ENCODE data around the gene GGACT. TPM values are rescaled to one million over a fixed set of nuclear protein-coding genes. Genes with fewer than 3 reads are reported as not detected.

Gene GGACT
- total RNA-seq, 1 donor from 2014 or later, result 4.7 TPM

DNA sequence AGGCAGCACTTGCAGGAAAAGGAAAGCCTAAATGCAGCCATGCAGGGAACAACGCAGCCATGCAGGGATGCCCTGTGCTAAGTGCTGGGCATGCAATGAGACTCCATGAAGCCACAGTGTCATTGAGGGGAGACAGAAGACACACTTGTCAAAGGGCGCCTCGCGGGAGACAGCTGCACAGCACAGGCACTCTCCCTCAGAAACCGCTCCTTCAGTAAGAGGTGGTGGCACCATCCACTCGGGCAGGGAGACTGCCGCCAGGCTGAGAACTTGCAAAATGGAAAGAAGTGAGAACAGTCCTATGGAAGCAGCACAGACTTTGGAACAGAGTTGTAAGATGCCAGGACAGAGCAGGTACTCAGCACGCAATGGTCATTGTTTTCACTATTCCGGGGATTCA is 51.1 kb downstream of the GGACT start:
- H3K27ac ChIP-seq, result no peak overlapping the region
- TF ChIP-seq POLR2A (IDR thresholded peaks at IDR 0.05), result no peak
- TF ChIP-seq, protein P1, sequence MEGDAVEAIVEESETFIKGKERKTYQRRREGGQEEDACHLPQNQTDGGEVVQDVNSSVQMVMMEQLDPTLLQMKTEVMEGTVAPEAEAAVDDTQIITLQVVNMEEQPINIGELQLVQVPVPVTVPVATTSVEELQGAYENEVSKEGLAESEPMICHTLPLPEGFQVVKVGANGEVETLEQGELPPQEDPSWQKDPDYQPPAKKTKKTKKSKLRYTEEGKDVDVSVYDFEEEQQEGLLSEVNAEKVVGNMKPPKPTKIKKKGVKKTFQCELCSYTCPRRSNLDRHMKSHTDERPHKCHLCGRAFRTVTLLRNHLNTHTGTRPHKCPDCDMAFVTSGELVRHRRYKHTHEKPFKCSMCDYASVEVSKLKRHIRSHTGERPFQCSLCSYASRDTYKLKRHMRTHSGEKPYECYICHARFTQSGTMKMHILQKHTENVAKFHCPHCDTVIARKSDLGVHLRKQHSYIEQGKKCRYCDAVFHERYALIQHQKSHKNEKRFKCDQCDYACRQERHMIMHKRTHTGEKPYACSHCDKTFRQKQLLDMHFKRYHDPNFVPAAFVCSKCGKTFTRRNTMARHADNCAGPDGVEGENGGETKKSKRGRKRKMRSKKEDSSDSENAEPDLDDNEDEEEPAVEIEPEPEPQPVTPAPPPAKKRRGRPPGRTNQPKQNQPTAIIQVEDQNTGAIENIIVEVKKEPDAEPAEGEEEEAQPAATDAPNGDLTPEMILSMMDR (IDR thresholded peaks at IDR 0.05), result no peak
- no peak for TF ChIP-seq POLR2AphosphoS5 (IDR thresholded peaks at IDR 0.05; ENCODE audit: insufficient read depth in 1 of 2, low read depth in 1 of 2)
- H3K27me3 ChIP-seq, result no peaks in the 10 kb centered on the region
- peaks cover 3% of the 10 kb centered on the region for H3K4me1 ChIP-seq
- intact Hi-C loops (cut with DNase I), result no loop called here
- no peaks in the 10 kb centered on the region for H3K9me3 ChIP-seq
- no peaks in the 10 kb centered on the region for H3K36me3 ChIP-seq
- peak in 1 of 2 donors; percentile 72 for DNase-seq (ENCODE audit: extremely low spot score in 2 of 2)
- H3K4me3 ChIP-seq, result no peak overlapping the region

DNA sequence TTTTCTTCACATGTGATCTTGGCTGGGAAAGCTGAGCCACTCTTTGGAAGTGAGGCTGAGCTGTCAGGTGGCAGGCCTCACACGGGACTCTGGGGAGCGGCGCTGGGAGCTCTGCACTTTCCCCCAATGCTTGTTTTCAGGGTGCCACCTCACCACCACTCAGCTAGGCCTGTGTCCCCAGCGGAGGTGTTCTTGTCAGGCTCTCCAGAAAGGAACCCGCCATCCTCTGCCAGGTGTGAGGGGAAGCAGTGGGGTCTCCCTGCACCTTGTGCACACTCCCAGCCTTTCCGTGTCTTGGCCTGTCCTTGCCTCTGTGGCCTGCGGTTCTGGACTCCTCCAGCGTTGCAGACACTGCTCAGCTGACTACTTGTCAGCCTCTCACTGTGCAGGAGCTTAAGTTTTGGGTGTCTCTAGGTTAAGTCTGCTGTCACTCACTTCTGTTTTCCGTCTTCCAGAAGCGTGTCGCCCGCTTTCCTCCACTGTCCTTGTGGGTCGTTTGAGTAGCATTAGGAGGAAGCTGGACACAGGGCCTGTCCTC is 51.9 kb downstream of the GGACT start:
- no peaks in the 10 kb centered on the region for H3K9me3 ChIP-seq
- H3K27ac ChIP-seq, result no peak overlapping the region
- H3K36me3 ChIP-seq, result no peaks in the 10 kb centered on the region

DNA sequence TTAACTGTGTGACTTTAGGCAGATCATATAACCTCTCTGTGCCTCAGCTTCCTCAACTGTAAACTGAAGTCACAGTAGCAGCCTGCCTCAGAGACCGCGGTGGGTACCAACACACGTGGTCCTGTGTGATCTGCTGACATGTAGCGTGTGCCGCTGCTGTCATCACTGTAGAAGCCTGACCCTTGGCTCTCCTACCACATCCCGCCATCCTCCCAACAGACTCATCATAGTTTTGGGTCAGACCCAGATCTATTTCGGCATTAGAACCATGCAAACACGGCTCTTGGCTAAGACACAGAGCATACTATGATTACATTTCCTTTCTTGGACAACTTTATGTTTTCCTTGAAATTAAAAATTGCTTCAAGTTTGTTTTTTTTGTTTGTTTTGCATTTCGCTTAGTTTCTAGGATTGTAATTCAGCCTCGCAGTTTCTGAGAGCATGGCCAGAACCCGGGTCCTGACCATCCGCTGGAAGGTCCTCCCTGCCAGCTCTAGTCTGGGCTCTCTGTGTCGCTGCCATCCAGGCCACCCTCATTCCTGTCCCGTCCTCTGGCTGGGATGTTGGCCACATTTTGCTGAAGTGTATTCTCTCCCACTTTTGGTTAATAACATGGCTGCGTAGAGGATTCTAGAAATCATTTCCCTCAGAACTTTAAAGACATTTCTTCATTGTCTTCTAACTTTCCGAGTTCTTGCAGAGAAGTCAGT is 53.0 kb downstream of the GGACT start:
- H3K4me3 ChIP-seq, result no peak overlapping the region
- intact Hi-C loops (cut with DNase I), result no loop called here
- H3K4me1 ChIP-seq, result peaks cover 9% of the 10 kb centered on the region
- no peak for TF ChIP-seq POLR2A (IDR thresholded peaks at IDR 0.05)
- TF ChIP-seq, protein P1 (IDR thresholded peaks at IDR 0.05), result no peak
- TF ChIP-seq POLR2AphosphoS5 (IDR thresholded peaks at IDR 0.05; ENCODE audit: insufficient read depth in 1 of 2, low read depth in 1 of 2), result no peak
- H3K36me3 ChIP-seq, result no peaks in the 10 kb centered on the region
- peak; percentile 19 to 44 for DNase-seq (ENCODE audit: extremely low spot score in 2 of 2)
- no peak overlapping the region for H3K27ac ChIP-seq
- no peaks in the 10 kb centered on the region for H3K27me3 ChIP-seq
- H3K9me3 ChIP-seq, result no peaks in the 10 kb centered on the region

More for the DNA sequence above, 51.9 kb downstream of the GGACT start:
- no peaks in the 10 kb centered on the region for H3K27me3 ChIP-seq
- DNase-seq (ENCODE audit: extremely low spot score in 2 of 2), result no peak
- no peak overlapping the region for H3K4me3 ChIP-seq
- no peak for TF ChIP-seq POLR2A (IDR thresholded peaks at IDR 0.05)
- TF ChIP-seq POLR2AphosphoS5 (IDR thresholded peaks at IDR 0.05; ENCODE audit: insufficient read depth in 1 of 2, low read depth in 1 of 2), result no peak
- TF ChIP-seq, protein P1 (IDR thresholded peaks at IDR 0.05), result no peak
- intact Hi-C loops (cut with DNase I), result no loop called here
- H3K4me1 ChIP-seq, result peaks cover 3% of the 10 kb centered on the region

DNA sequence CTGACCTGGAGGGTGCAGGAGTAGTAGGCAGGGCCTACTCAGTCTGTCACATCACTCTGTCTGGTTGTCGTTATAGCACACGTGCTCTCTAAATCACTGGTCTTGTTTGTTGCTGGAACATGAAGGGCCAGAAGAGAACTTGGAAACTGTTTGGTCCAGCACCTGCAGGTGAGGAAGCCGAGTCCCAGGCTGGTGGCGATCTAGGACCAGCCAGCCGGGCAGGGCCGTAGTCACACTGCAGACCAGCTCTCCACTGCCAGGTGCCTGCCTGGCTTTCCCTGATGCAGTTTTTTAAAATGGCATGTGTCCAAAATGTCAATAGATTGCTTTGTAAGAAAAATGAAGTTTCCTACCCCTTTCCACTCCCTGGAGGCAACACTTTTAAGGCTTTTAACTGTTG is 53.7 kb downstream of the GGACT start:
- TF ChIP-seq, protein P1 (IDR thresholded peaks at IDR 0.05), result no peak
- no peak for TF ChIP-seq POLR2AphosphoS5 (IDR thresholded peaks at IDR 0.05; ENCODE audit: insufficient read depth in 1 of 2, low read depth in 1 of 2)
- TF ChIP-seq POLR2A (IDR thresholded peaks at IDR 0.05), result no peak
- Histone ChIP-seq H3K9me3 (no peaks in the 10 kb centered on the region), H3K36me3 (no peaks in the 10 kb centered on the region), H3K27me3 (no peaks in the 10 kb centered on the region), H3K4me3 (no peak overlapping the region), H3K4me1 (peaks cover 9% of the 10 kb centered on the region), H3K27ac (no peak overlapping the region)
- intact Hi-C loops (cut with DNase I), result no loop called here
- DNase-seq (ENCODE audit: extremely low spot score in 2 of 2), result peak in 1 of 2 donors; percentile 34

All from vagina (tissue), 2 donors.